HG03064 (cell line): ENCODE data around the gene CIROP.
"Not testable (repeated sequence)": the region's sequence is repeated elsewhere in the genome, so short reads cannot be mapped to it uniquely, and the experiment has no call there.

ENCODE experiments used
- ATAC-seq: cut with Tn5 transposase; IDR thresholded peaks from one replicate; pipeline ENCODE4 v1.9.1; 2021; ENCODE audit warnings: low read depth; ENCODE audit not compliant: unreplicated experiment

The CIROP gene

GRCh38 chr14:23115039-23115731 is 10.4 kb upstream of the CIROP start:
- no peak for ATAC-seq

- ATAC-seq, result no peak
These were observed 9.9 kb upstream of the CIROP start for GRCh38 chr14:23114669-23115038.

- ATAC-seq, result no peak
These were observed 9.3 kb upstream of the CIROP start for GRCh38 chr14:23114120-23114458.

GRCh38 chr14:23113431-23114119 is 8.8 kb upstream of the CIROP start:
- no peak for ATAC-seq

- no peak for ATAC-seq
These were observed 7.8 kb upstream of the CIROP start for GRCh38 chr14:23112359-23113178.

GRCh38 chr14:23110579-23111365 is 6.0 kb upstream of the CIROP start:
- no peak for ATAC-seq

GRCh38 chr14:23109769-23110168 is 5.0 kb upstream of the CIROP start:
- ATAC-seq, result no peak

- not testable (repeated sequence) for ATAC-seq
These were observed 3.4 kb upstream of the CIROP start for GRCh38 chr14:23108169-23108568.

GRCh38 chr14:23107620-23108019 is 2.8 kb upstream of the CIROP start:
- not testable (repeated sequence) for ATAC-seq

GRCh38 chr14:23106747-23107045 is 1.9 kb upstream of the CIROP start:
- ATAC-seq, result no peak

- ATAC-seq, result no peak
These were observed 597 bp upstream of the CIROP start for GRCh38 chr14:23105348-23105824.

- ATAC-seq, result no peak
These were observed 659 bp downstream of the CIROP start for GRCh38 chr14:23104070-23104590.

GRCh38 chr14:23103581-23103980 is 1.2 kb downstream of the CIROP start:
- ATAC-seq, result no peak

- ATAC-seq, result no peak
These were observed 2.0 kb downstream of the CIROP start for GRCh38 chr14:23102801-23103200.

- ATAC-seq, result no peak
These were observed 2.7 kb downstream of the CIROP start for GRCh38 chr14:23101986-23102625.

GRCh38 chr14:23101213-23101970 is 3.4 kb downstream of the CIROP start:
- ATAC-seq, result no peak

GRCh38 chr14:23099212-23099861 is 5.5 kb downstream of the CIROP start:
- no peak for ATAC-seq

GRCh38 chr14:23097786-23098185 is 7.0 kb downstream of the CIROP start:
- ATAC-seq, result no peak
